ENCODE results near the gene TGFA.

The TGFA gene

DNA sequence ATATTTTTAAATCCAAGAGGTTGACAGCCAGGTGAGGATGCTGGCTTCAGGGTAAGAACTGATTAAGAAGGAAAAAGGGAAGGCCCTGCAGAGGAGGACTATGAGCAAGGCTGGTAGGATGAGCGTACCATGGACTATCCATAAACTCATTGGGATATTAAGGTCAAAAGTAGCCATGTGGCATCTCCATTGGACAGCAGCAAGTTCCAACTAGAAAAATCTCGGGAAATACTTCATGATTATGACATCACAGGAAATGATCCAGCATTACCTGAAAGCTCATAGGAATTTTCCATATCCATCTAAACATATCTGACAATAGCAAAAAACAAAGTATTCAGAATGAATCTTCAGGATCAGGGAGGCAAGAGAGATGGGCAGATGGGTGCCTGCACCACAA lies 34.2 kb downstream of the TGFA start:
- Mint-ChIP-seq H3K9me3 (no peaks in the 10 kb centered on the region), H3K27me3 (no peaks in the 10 kb centered on the region), H3K36me3 (no peaks in the 10 kb centered on the region), H3K27ac (no peak overlapping the region), H3K4me3 (no peak overlapping the region), H3K4me1 (peaks cover 31% of the 10 kb centered on the region)

DNA sequence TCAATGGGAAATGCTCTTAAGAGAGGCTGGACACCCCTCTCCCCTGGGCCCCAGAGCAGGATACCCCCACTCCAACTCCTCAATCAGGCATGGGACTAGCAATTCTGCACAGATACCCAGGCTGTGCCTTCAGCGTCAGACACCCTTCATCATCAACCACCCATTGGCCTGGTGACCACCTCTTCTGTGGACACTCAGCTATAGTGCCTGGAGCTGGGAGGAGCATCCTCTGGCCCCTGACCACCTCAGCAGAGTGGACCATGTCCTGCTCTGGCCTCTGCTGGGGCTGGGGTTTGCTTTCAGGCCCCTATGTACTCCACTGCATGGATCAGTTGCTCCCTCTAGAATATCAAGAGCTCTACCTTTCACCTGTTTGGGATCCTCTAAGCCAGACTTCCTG lies 35.1 kb downstream of the TGFA start:
- no peaks in the 10 kb centered on the region for H3K36me3 Mint-ChIP-seq
- H3K9me3 Mint-ChIP-seq: no peaks in the 10 kb centered on the region
- H3K4me3 Mint-ChIP-seq: no peak overlapping the region
- no peak overlapping the region for H3K27ac Mint-ChIP-seq
- H3K27me3 Mint-ChIP-seq: no peaks in the 10 kb centered on the region
- H3K4me1 Mint-ChIP-seq: peaks cover 22% of the 10 kb centered on the region

DNA sequence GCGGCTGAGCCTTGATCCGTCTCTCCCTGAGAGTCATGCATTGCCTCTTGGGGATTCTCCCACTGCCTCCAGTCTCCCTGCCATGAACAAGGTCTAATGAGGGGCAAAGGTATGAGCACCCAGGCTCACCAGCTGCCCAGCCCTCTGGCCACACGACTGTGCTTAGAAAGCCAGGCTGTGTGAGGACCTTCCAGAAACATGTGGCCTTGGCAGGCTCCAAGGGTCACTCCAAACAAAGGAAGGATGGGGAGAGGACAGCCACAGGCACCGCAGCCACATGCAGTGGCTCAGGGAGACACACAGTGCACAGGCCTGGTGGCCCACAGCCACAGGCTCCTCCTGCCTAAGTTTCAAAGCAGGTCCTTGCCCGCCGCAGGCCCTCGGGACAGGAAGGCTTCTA lies 35.8 kb downstream of the TGFA start:
- H3K27ac Mint-ChIP-seq: no peak overlapping the region
- peaks cover 18% of the 10 kb centered on the region for H3K4me1 Mint-ChIP-seq
- no peak overlapping the region for H3K4me3 Mint-ChIP-seq
- H3K27me3 Mint-ChIP-seq: no peaks in the 10 kb centered on the region
- no peaks in the 10 kb centered on the region for H3K36me3 Mint-ChIP-seq
- H3K9me3 Mint-ChIP-seq: no peaks in the 10 kb centered on the region

DNA sequence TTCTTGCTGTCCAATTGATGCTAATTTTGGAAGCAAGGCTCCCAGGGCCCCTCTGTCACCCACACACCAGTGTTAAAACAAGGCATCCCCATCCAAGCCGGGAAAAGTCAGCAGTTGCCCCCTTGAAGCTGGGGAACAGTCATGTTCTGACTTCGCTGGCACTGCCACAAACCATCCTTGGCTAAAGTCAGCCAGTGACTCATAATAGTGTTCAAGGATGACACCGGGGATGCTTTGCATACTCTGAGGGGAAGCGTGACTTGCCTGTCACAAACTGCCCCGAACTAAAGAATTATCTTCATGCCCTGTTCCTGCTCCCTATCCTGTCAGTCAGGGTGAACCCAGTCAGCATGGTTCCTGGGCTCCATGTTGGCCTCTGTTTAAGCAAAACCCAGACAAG lies 37.0 kb downstream of the TGFA start:
- Mint-ChIP-seq H3K4me1 (peaks cover 18% of the 10 kb centered on the region), H3K4me3 (no peak overlapping the region), H3K36me3 (no peaks in the 10 kb centered on the region), H3K9me3 (no peaks in the 10 kb centered on the region), H3K27me3 (no peaks in the 10 kb centered on the region), H3K27ac (no peak overlapping the region)

DNA sequence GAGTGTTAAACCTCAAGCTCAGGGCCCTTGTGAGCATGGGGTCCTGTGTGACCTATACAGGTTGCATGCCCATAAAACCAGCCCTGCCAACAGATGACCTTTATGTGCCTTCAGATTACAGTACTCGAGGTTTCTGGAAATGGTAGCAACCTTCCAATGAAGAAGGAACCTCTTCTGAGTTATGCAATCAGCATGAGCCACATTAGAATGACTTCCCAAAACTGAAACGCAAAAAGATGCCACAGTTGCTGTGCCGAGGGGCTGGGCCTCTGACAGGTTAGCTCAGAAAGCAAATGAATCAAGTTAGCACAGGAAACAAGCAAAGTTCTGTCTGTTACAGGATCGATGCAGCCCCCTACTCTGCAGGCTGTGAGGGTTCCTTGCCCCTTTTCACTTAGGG lies 37.7 kb downstream of the TGFA start:
- Mint-ChIP-seq H3K4me1 (peaks cover 18% of the 10 kb centered on the region), H3K4me3 (no peak overlapping the region)

DNA sequence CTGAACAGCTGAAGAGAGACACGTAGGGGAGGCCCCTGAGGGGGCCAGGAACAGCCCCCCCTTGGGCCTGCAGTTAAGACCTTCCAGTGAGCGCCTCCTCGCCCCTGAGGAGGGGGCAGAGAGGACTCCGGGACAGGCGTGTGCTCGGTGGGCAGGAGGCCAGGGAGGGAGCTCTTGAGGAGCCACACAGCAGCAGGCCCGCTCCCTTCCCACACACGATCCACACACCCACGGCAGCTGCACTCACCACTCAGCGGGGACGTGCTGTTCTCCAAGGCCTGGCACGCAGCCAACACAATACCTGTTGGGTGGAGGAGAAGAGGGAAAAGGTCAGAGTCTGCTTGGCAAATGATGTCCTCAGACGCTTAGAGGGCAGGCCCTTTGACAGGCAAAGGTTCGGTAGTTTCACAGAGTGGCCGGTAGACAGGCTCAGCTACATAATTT lies 39.0 kb downstream of the TGFA start:
- Mint-ChIP-seq H3K9me3 (no peaks in the 10 kb centered on the region), H3K4me1 (peaks cover 18% of the 10 kb centered on the region), H3K36me3 (no peaks in the 10 kb centered on the region), H3K27ac (no peak overlapping the region), H3K4me3 (no peak overlapping the region), H3K27me3 (no peaks in the 10 kb centered on the region)

More for the DNA sequence above, 37.7 kb downstream of the TGFA start:
- H3K27me3 Mint-ChIP-seq: no peaks in the 10 kb centered on the region
- H3K36me3 Mint-ChIP-seq: no peaks in the 10 kb centered on the region
- H3K9me3 Mint-ChIP-seq: no peaks in the 10 kb centered on the region
- H3K27ac Mint-ChIP-seq: no peak overlapping the region

DNA sequence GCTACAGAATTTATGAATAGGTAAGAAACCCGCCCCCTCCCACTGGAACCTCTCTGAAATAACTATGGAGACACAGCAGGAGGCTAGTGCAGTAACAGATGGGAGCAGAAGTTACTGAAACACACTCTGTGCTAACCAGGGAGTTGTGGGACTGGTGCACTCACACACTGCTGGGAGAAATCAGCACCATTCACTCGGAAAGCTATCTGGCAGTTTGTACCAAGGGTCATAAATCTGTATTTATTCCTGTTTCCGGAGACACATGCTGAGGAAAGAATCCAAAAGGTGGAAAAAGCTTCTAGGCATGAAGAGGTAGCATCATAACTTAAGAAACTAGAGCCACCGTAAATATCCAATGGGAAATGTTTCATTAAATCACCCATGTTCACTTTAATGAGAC lies 39.9 kb downstream of the TGFA start:
- Mint-ChIP-seq H3K36me3 (no peaks in the 10 kb centered on the region), H3K4me3 (no peak overlapping the region), H3K27ac (no peak overlapping the region), H3K27me3 (no peaks in the 10 kb centered on the region), H3K9me3 (no peaks in the 10 kb centered on the region), H3K4me1 (peaks cover 18% of the 10 kb centered on the region)

DNA sequence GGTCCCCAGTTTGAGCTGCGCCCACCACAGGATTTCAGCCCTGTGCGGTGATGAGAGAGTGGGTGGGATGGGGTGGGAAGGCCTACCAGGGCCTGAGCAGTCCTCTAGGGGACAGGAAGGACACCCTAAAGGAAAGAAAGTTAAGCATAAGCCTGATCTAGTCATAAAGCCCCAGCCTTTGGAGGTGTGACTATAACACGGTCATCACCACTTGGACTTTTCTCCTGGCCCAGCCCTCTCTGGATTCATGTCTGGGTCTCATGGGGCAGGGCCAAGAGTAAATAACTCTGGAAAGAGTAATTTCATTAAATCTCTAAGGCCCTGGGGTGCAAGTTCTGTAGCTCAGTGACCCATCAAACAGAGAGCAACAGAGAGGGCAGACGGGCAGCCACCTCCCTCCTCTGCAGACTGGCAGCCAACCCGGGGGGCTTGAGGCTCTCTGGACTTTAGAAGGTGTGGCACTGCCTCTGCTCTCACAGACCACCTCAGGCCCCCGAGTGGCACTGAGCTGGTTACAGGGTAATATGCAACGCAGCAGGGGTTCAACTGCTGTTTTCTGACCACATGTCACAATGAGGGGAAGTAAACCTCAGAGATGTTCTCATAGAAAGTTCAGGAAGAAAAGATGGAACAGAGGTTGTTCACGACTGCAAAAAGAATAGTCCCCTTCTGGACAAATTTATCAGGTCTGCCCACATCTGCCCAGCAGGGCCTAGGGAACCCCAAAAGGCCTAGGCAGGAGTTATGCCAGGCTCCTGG lies 41.5 kb downstream of the TGFA start:
- no peaks in the 10 kb centered on the region for H3K36me3 Mint-ChIP-seq
- no peaks in the 10 kb centered on the region for H3K9me3 Mint-ChIP-seq
- peaks cover 13% of the 10 kb centered on the region for H3K4me1 Mint-ChIP-seq
- no peak overlapping the region for H3K4me3 Mint-ChIP-seq
- H3K27me3 Mint-ChIP-seq: no peaks in the 10 kb centered on the region
- no peak overlapping the region for H3K27ac Mint-ChIP-seq

DNA sequence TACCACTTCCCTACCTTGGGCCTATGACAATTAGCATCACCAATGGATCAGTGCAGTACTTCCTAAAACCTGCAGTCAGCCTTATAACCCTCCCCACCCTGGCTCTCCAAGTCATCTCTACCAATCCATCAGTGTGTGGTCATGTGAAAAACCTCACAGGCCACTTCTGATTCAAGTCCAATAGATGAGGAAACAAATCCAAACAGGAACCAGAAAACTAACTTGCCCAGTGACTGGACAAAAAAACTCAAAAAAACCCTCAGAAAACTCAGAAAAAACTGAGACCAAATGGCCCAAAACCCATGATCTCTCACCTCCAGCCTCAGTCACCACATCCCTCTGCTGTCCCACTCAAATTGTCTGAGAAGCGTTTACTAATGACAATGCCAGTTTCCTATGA lies 43.3 kb downstream of the TGFA start:
- Mint-ChIP-seq H3K4me3 (no peak overlapping the region), H3K27ac (peak overlapping the region; percentile 38), H3K9me3 (no peaks in the 10 kb centered on the region), H3K27me3 (no peaks in the 10 kb centered on the region), H3K4me1 (peaks cover 6% of the 10 kb centered on the region), H3K36me3 (no peaks in the 10 kb centered on the region)

DNA sequence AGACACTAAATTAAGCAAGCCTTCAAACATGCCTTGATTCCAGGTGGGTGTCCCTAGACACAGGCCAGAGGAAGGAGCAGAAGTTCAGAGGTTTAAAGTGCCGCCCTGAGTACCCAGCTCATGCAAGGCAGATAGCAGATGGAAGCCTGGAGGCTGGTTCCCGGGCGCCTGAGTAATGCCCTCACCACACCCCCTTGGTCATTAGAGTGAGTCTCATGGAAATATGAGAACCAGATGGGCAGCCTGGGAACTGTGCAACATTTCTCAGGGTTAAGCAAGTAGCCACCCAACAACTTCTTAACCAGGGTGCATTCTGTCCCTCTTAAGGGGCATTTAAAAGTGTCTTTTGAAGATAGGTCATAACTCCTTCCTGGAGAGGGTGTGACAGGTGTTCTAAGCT lies 44.1 kb downstream of the TGFA start:
- Mint-ChIP-seq H3K36me3 (no peaks in the 10 kb centered on the region), H3K4me1 (peaks cover 8% of the 10 kb centered on the region), H3K4me3 (no peak overlapping the region), H3K27ac (no peak overlapping the region), H3K27me3 (no peaks in the 10 kb centered on the region), H3K9me3 (no peaks in the 10 kb centered on the region)

DNA sequence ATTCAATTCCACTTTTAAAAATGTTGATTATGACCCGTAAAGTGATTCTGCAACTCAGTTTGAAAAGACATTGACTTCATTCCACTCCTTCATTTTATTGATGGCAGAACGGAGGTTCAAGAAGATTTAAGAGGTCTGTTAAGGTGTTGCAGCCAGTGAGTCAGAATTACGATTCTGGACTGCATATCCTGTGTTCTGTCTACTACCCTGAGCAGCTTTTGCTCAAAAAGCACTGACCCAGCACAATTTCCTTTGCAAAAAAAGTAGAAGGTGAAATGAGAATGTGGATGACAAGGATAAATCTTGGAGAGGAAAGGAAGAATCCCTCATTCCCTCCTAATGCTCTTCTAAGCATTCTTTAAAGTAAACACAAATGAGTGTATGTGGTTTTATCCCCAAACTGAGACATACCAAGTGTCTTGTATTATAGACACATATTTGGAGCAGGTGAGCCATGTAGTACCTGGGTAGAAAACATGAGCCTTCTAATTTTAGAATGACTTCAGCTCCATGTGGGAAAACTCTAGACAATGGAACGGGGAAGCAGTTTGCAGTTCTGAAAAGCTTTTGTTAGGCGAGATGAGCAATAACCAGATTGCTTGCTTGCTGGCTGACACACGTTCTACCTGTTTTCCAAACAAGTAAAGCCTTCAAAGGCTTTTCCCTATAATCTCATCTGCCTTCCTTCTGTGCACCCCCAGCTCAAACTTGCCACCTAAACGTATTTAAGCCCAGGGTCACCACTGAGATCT lies 44.7 kb downstream of the TGFA start:
- no peaks in the 10 kb centered on the region for H3K27me3 Mint-ChIP-seq
- H3K36me3 Mint-ChIP-seq: no peaks in the 10 kb centered on the region
- H3K27ac Mint-ChIP-seq: no peak overlapping the region

DNA sequence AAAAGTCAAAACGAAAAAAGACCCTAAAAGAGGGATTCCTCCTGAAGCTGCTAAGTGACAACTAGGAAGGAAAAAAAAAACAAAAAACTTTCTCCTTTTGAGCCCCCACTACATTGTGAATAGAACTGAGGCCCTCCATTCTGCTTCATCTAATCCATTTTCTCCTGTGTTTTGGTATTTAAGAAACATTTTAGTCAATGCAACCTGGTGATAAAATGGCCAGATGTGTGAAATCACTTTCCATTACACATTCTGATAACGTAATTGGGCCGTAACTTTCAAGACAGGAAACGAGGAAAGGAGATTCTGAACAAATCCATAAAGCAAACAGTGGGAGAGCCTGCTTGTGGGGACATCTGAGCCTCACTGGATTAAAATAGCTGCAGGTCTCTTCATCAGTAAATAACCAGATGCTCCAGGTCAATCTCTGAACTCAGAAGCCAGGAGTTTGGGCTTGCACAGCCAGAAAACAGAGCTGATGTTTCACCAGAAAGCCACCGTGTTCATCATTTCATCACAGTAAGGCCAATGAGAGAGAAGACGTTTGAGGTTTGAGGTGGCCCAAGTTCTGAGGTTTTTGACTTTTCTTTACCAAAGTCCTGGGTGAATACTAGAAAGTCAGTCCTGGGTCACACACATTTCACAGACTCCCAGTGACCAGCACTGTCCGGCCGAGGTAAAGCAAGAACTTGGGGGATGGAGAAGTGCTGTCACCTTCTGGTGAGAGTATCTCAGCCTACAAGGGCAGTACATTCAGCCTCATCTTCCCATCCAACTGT lies 47.8 kb downstream of the TGFA start:
- Mint-ChIP-seq H3K9me3 (no peaks in the 10 kb centered on the region), H3K27ac (no peak overlapping the region), H3K36me3 (peaks cover 2% of the 10 kb centered on the region), H3K4me1 (peaks cover 8% of the 10 kb centered on the region), H3K27me3 (no peaks in the 10 kb centered on the region), H3K4me3 (no peak overlapping the region)

More for the DNA sequence above, 44.7 kb downstream of the TGFA start:
- Mint-ChIP-seq H3K4me1 (peaks cover 8% of the 10 kb centered on the region), H3K9me3 (no peaks in the 10 kb centered on the region), H3K4me3 (no peak overlapping the region)

DNA sequence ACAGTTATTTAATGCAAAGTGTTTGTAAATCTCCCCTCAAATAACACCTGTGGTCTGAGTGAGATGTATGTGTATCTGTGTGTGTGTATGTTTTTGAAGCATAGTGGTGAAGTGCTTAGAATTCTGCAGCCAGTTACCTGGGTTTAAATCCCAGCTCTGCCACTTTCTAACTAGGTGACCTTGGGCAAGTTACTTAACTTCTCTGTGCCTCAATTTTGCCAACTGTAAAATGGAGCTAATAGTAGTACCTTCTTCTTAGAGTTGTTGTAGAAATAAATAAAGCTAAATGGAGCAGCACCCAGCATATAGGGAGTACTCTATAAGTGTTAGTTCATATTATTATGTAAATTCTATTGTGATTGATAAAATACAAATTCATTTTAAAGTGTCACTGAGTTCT lies 48.9 kb downstream of the TGFA start:
- H3K4me3 Mint-ChIP-seq: no peak overlapping the region
- no peaks in the 10 kb centered on the region for H3K27me3 Mint-ChIP-seq
- H3K36me3 Mint-ChIP-seq: peaks cover 2% of the 10 kb centered on the region
- H3K9me3 Mint-ChIP-seq: no peaks in the 10 kb centered on the region
- H3K4me1 Mint-ChIP-seq: peaks cover 8% of the 10 kb centered on the region
- no peak overlapping the region for H3K27ac Mint-ChIP-seq

DNA sequence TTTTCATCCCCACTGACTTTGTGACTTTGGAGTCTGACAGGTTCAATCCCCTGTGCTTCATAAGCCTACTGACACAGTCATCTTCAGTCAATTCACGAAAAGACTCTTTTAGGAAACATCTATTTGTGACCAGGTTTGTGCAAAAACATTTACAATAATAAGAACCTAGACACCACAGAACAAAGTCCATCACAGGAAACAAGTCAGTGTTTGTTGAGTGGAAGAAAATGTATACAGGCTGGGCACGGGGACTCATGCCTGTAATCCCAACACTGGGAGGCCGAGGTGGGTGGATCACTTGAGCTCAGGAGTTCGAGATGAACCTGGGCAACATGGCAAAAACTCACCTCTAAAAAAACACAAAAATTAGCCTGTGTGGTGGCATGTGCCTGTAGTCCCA lies 49.7 kb downstream of the TGFA start:
- Mint-ChIP-seq H3K4me1 (peaks cover 8% of the 10 kb centered on the region), H3K27ac (no peak overlapping the region), H3K36me3 (peaks cover 2% of the 10 kb centered on the region), H3K27me3 (no peaks in the 10 kb centered on the region), H3K9me3 (no peaks in the 10 kb centered on the region), H3K4me3 (no peak overlapping the region)

DNA sequence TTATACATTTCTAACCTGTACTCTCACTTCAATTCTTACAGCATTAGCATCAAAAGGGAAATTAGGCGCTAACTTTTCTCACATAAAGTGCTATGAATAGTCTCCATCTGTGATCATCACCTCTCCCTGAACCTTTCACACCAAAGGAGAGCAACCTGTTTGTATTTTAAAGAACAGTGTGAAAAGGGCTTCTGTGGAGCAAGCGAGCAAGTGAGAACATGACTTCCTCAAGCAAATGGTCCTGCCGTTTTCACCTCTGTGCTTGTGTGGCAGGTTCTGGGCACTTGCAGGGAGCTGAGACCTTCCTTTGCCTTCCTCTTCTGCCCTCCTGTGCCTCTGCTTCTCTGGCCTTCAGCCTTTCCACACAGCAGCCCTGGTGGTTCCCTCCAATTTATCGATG lies 51.9 kb downstream of the TGFA start:
- H3K9me3 Mint-ChIP-seq: no peaks in the 10 kb centered on the region
- peaks cover 4% of the 10 kb centered on the region for H3K36me3 Mint-ChIP-seq
- no peaks in the 10 kb centered on the region for H3K27me3 Mint-ChIP-seq
- H3K4me3 Mint-ChIP-seq: peak overlapping the region; percentile 45
- peaks cover 12% of the 10 kb centered on the region for H3K4me1 Mint-ChIP-seq
- H3K27ac Mint-ChIP-seq: no peak overlapping the region

DNA sequence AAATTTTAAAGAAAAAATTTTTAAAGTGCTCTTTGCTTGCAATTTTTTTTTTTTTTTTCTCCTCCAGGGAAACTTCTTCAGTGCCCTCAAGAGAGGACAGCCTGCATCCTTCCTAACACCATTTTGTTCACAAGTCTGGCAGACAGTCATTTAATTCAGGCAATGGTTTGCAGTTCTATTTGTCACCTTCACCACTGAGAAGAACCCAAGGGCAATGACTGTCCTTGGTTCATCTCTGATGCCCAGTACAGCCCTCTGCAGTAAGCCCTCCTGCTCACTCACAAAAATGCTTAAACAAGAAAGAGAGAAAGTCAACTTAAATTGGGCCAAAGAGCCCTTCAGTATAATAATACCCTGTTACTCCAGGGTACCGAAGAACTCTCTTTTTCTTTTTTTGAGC lies 52.4 kb downstream of the TGFA start:
- Mint-ChIP-seq H3K27me3 (no peaks in the 10 kb centered on the region), H3K4me3 (no peak overlapping the region), H3K9me3 (no peaks in the 10 kb centered on the region), H3K27ac (no peak overlapping the region), H3K36me3 (peaks cover 4% of the 10 kb centered on the region), H3K4me1 (peaks cover 12% of the 10 kb centered on the region)
